Panc1 (cell line): ENCODE results near the gene BIRC7. TPM values are rescaled to one million over a fixed set of nuclear protein-coding genes. Genes with fewer than 3 reads are reported as not detected.
A peak's percentile ranks its signal among the peaks of the same experiment; 100 is the strongest.

Experiments used
- ATAC-seq: fragments of 200-7000 bp; cut with Tn5 transposase; 2 replicates; pipeline ENCODE4 v1.9.1; 2020; ENCODE audit warnings: mild to moderate bottlenecking, moderate library complexity
- BruUV-seq: library from RNA; stranded (reverse); fragments of 400-500 nt; replicated peaks from 2 replicates; lab custom pipeline; 2021; lab: Mats Ljungman, UMichigan
- CTCF ChIA-PET: fragments of 300-600 bp; sonication (Branson Sonifier 250); formaldehyde crosslinking; loops from one replicate; lab custom pipeline; 2022; ENCODE audit warnings: antibody characterized with exemption; lab: Charles Lee
- POLR2A ChIA-PET: fragments of 300-600 bp; sonication (Branson Sonifier 250); formaldehyde crosslinking; loops from one replicate; lab custom pipeline; 2022; ENCODE audit warnings: antibody characterized with exemption; lab: Charles Lee
- DNase-seq: peaks from one replicate; pipeline ENCODE4 v3.0.0-alpha.2; 2010; ENCODE audit warnings: low read depth, low spot score
- H3K27ac ChIP-seq: 2 replicates; pipeline ENCODE4 v1.5.1; 2011; ENCODE audit warnings: mild to moderate bottlenecking, low read length, inconsistent platforms
- H3K27me3 ChIP-seq: fragments of 200-500 bp; sonication (Bioruptor generic); 2 replicates; pipeline ENCODE4 v1.6.0; 2014; ENCODE audit warnings: low read length, inconsistent platforms; ENCODE audit not compliant: control insufficient read depth, insufficient read depth
- H3K36me3 ChIP-seq: fragments of 200-500 bp; sonication (Bioruptor generic); 2 replicates; pipeline ENCODE4 v1.5.1; 2014; ENCODE audit warnings: inconsistent platforms, mild to moderate bottlenecking, low read length, moderate library complexity; ENCODE audit not compliant: control insufficient read depth, insufficient read depth
- H3K4me1 ChIP-seq: 2 replicates; pipeline ENCODE4 v1.5.1; 2011; ENCODE audit warnings: inconsistent platforms, mild to moderate bottlenecking, low read length, moderate library complexity; ENCODE audit not compliant: control insufficient read depth, insufficient read depth
- H3K4me3 ChIP-seq, 2 experiments: 2 replicates each; pipeline ENCODE4 v1.5.1; 2011 to 2012; ENCODE audit warnings: low read depth in 2 of 2, low read length in 2 of 2, mild to moderate bottlenecking in 2 of 2, inconsistent platforms in 1 of 2, moderate library complexity in 1 of 2
- H3K9me3 ChIP-seq: fragments of 200-500 bp; sonication (Bioruptor generic); 2 replicates; pipeline ENCODE4 v1.5.1; 2014; ENCODE audit warnings: low read depth, mild to moderate bottlenecking, inconsistent platforms, low read length, moderate library complexity; ENCODE audit not compliant: control insufficient read depth, insufficient read depth
- CTCF ChIP-seq: fragments of 450-650 bp; IDR thresholded peaks from 2 replicates; pipeline ENCODE4 v1.5.1; 2017; ENCODE audit warnings: mild to moderate bottlenecking
- POLR2AphosphoS5 ChIP-seq: IDR thresholded peaks from 2 replicates; pipeline ENCODE4 v1.6.1; 2012; ENCODE audit warnings: mild to moderate bottlenecking, low read depth, low read length, moderate library complexity
- REST ChIP-seq, 2 experiments: IDR thresholded peaks; 2 replicates each; pipeline ENCODE4 v1.6.1; 2011 to 2012; ENCODE audit warnings: low read depth in 2 of 2, control low read depth in 1 of 2, low read length in 1 of 2, mild to moderate bottlenecking in 1 of 2, moderate library complexity in 1 of 2; ENCODE audit not compliant: insufficient read depth in 1 of 2
- SIN3A ChIP-seq: IDR thresholded peaks from 2 replicates; pipeline ENCODE4 v1.6.1; 2012; ENCODE audit warnings: low read depth, mild to moderate bottlenecking, low read length, moderate library complexity, borderline replicate concordance; ENCODE audit not compliant: insufficient read depth
- TCF7L2 ChIP-seq: IDR thresholded peaks from 2 replicates; pipeline ENCODE4 v1.6.1; 2011; ENCODE audit warnings: mild to moderate bottlenecking, low read depth, low read length, inconsistent platforms
- in situ Hi-C: cut with HindIII; loops from 2 replicates; pipeline ENCODE4 v1.10.0; 2016; ENCODE audit warnings: low sequenced_read_pairs, low pct_unique_long_range_greater_than_20kb
- intact Hi-C: fragments of 100-400 bp; cut with micrococcal nuclease; formaldehyde crosslinking; loops from one replicate; pipeline ENCODE4 v1.10.0; 2022; ENCODE audit not compliant: unreplicated experiment
- total RNA-seq: library from RNA; stranded (reverse); gene quantifications from one replicate; pipeline ENCODE4 v1.2.1, GENCODE V29; 2021; ENCODE audit not compliant: unreplicated experiment

Gene BIRC7
- total RNA-seq, 1 experiment from 2014 or later: 9.0 TPM

DNA sequence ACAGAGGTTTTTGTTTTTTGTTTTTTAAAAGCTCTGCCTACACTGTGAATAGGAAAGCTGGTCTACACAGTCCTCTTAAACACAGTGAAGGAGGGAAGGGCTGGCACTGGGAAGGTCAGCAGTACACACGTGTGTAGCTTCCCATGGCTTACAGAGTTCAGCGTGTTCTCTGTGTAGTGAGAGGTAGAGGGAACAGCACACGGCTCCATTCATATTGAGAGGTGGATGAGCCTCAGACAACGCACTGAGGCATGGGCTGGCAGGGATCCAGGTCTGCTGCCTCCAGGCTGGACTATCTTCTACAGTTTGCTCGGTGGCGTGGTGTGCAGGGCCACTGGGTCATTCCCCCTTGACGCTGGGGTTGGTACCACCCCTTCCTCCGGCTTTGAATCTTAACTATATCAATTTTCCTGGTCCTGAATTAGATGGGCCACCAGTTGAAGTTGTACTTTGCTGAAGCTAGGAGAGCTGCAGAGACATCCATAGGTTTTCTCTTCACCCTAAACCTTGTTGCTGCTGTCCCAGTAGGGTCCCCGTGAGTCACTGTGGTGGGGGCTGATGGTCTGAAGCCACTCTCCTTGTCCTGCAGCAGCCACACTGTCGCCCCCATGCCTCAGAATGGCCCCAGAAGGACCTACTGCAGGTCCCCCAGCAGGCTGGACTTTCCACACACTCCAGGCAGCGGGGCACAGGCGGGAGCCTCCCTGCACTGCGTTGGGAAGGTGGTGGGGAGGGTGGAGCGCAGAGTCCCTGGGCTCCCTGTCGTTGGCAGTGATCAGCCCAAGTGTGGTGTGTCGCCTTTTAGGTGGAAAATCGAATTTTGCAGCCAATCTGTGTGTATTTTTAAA, 38.9 kb downstream of the BIRC7 start:
- no peak for DNase-seq
- Histone ChIP-seq H3K4me1 (peaks cover 15% of the 10 kb centered on the region), H3K36me3 (no peaks in the 10 kb centered on the region; the same call in none of the 2 replicates), H3K27me3 (no peaks in the 10 kb centered on the region), H3K9me3 (no peaks in the 10 kb centered on the region), H3K4me3 (0 out of 4 replicates have a peak overlapping the region, but pooled peaks of 1 of the 2 experiments have one; percentile 2), H3K27ac (no peak overlapping the region)
- no peak for ATAC-seq
- intact Hi-C loops: no loop called here
- no peak for TF ChIP-seq POLR2AphosphoS5
- TF ChIP-seq CTCF: no peak
- TF ChIP-seq SIN3A: no peak
- TF ChIP-seq TCF7L2: no peak
- TF ChIP-seq REST (IDR thresholded peaks at IDR 0.05; ENCODE audit: insufficient read depth in 1 of 2, low read depth in 2 of 2, low read length in 1 of 2): no peak
- BruUV-seq: no TSS peak
- in situ Hi-C loops: loop anchor here (5.0 to 25.0 kb wide), 2 partner anchors 52 to 113 kb away; no protein-coding TSS in a partner anchor
- POLR2A ChIA-PET: no interaction called here
- CTCF ChIA-PET: no interaction called here

- peaks cover 15% of the 10 kb centered on the region for H3K4me1 ChIP-seq
- H3K4me3 ChIP-seq: no peak overlapping the region
- no TSS peak for BruUV-seq
- DNase-seq: no peak
- in situ Hi-C loops (loop anchor here (5.0 to 25.0 kb wide), 2 partner anchors 54 to 111 kb away; no protein-coding TSS in a partner anchor), intact Hi-C loops (no loop called here)
- no peaks in the 10 kb centered on the region; the same call in none of the 2 replicates for H3K36me3 ChIP-seq
- ChIA-PET CTCF (interaction anchor here (1.2 kb wide), 1 partner anchor 105 kb away, joined by 3 read pairs; no protein-coding TSS in a partner anchor), POLR2A (no interaction called here)
- no peaks in the 10 kb centered on the region for H3K27me3 ChIP-seq
- ATAC-seq: no peak
- TF ChIP-seq POLR2AphosphoS5: no peak
- no peak for TF ChIP-seq SIN3A
- TF ChIP-seq CTCF: no peak
- TF ChIP-seq REST (IDR thresholded peaks at IDR 0.05; ENCODE audit: insufficient read depth in 1 of 2, low read depth in 2 of 2, low read length in 1 of 2): no peak
- TF ChIP-seq TCF7L2: no peak
- H3K27ac ChIP-seq: no peak overlapping the region
- H3K9me3 ChIP-seq: no peaks in the 10 kb centered on the region
These were observed 40.1 kb downstream of the BIRC7 start for GRCh38 chr20:63275825-63276224.
